Measurements from ENCODE around the gene DDIT4. TPM values are rescaled to one million over a fixed set of nuclear protein-coding genes. Genes with fewer than 3 reads are reported as not detected.
A peak's percentile ranks its signal among the peaks of the same experiment; 100 is the strongest.
"Not testable (repeated sequence)": the region's sequence is repeated elsewhere in the genome, so short reads cannot be mapped to it uniquely, and the experiment has no call there.

DDIT4 gene
- total RNA-seq, 1 experiment from 2014 or later = 7.8 TPM

DNA sequence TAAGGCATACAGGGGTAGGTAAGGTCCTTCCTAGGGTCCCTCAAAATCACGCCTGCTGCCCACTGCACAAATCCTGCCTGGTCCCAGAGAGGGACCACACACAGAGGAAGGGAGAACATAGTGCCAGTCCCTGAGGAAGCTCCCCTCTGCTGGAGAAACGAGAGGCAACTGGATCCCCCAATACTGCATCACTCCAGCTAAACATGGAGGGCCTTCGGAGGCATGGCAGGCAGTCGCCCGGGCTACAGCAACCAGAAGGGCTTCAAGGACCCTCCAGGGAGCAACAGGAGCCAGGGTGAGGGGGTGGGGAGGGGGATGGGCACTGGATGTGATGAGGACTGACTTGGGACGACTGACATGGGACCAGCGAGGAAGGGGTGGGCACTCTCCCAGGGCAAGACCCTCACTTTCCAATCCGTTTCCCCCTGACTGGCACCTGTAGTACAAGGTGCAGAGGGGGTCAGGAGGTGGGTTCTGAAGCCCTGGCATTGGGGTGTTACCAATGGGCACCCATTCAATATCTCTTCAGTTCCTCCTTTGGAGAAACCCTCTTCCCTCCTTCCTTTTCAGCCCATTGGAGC, 21.7 kb downstream of the DDIT4 start:
- no peak for DNase-seq (ENCODE audit: low spot score)

- DNase-seq (ENCODE audit: low spot score) = not testable (repeated sequence)
Observed at GRCh38 chr10:72296829-72297280, 23.1 kb downstream of the DDIT4 start.

GRCh38 chr10:72297281-72297804, 23.6 kb downstream of the DDIT4 start:
- peak; percentile 92 for DNase-seq (ENCODE audit: low spot score)

- peak; percentile 99 for DNase-seq (ENCODE audit: low spot score)
Observed at GRCh38 chr10:72297805-72298591, 24.3 kb downstream of the DDIT4 start.

DNA sequence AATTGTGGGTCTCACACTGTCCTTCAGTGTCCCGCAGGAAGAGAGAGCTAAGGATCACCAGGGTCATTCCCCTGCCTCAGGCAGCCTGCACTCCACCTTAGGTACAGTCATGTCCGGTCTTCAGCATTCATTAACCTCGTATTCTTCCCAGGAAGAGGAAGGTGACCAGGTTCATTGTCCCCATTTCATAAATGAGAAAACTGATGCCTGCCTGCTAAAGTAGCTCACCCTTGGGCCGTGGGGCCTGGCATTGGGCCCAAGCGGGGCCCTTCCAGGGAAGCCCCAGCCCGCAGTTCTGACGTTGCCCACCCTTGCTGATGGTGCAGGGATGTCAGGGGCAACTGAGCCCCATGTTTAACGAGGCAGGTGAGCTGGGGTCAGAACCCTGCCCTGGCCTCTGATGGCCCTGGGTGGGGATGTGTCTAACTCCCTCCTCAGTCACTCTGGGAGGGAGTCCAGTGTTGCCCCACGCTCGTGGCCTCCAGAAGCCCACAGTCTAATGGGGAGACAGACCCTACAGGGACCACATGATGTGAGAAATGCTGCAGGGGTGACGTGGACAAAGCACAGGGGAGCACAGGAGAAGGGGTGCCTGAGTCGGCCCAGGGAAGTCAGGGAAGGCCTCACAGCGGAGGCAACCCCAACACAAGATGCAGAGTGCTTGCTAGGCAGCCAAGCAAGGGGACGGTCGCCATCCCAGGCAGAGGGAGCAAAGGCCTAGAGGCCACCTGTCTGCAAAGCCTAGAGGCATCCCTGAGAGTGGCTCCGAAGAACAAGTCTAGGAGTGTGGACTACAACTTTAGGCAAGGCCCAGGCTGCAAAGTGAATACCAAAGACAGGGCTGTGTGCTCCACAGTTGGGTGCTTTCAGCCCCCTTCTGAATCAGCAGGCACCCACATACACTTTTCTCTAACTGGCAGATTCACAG, 25.1 kb downstream of the DDIT4 start:
- no peak for DNase-seq (ENCODE audit: low spot score)

GRCh38 chr10:72303424-72304128, 29.9 kb downstream of the DDIT4 start:
- DNase-seq (ENCODE audit: low spot score) = no peak

GRCh38 chr10:72306215-72306760, 32.6 kb downstream of the DDIT4 start:
- no peak for DNase-seq (ENCODE audit: low spot score)

DNA sequence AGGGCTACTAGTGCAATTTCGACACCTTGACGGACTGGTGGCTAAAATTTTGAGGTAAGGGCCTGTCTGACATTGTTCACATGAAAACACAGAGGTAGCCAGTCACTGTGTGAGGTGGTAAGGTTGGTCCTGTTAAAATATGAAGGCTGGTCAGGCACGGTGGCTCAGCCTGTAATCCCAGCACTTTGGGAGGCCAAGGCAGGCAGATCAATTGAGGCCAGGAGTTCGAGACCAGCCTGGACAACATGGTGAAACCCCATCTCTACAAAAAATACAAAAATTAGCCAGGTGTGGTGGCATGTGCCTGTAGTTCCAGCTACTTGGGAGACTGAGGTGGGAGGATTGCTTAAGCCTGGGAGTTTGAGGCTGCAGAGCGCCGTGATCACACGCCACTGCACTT, 34.0 kb downstream of the DDIT4 start:
- DNase-seq (ENCODE audit: low spot score) = not testable (repeated sequence)

DNA sequence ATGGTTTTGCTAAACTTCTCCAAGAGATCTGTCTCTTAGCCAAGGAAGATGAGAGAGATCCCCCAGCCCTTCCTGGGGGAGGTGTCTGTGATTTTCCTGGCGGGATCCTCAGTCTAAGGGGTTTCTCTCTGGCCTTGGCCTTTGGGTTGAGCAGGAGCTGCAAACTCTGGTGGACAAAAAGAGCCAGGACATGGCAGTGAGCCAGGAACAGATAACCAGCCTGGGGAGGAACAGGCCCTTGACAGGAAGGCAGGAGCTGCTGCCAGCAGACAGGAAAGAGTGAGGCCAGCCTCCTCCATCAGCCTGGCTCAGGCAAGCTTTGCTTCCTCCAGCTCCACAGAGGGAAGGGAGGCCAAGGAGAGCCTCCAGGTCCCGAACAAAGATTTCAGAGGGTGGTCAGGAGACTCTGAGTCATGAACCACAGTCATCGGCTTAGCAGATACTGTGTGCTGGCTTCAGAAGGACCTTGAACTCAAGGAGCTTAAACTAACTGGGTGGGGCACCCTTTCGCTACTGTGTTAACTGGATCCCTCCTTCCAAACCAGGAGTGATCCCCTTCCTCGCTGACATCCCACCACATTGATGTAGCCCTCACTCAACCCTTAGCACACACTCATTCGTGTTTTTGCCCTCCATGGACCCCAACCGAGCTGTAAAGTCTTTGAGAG, 34.7 kb downstream of the DDIT4 start:
- DNase-seq (ENCODE audit: low spot score) = peak; percentile 92

GRCh38 chr10:72309290-72310240, 35.8 kb downstream of the DDIT4 start:
- DNase-seq (ENCODE audit: low spot score) = no peak

GRCh38 chr10:72310241-72310633, 36.5 kb downstream of the DDIT4 start:
- DNase-seq (ENCODE audit: low spot score) = peak; percentile 81

GRCh38 chr10:72310636-72311035, 36.9 kb downstream of the DDIT4 start:
- DNase-seq (ENCODE audit: low spot score) = peak; percentile 57

- no peak for DNase-seq (ENCODE audit: low spot score)
Observed at GRCh38 chr10:72311667-72312066, 37.9 kb downstream of the DDIT4 start.

- DNase-seq (ENCODE audit: low spot score) = no peak
Observed at GRCh38 chr10:72312865-72313391, 39.2 kb downstream of the DDIT4 start.

DNA sequence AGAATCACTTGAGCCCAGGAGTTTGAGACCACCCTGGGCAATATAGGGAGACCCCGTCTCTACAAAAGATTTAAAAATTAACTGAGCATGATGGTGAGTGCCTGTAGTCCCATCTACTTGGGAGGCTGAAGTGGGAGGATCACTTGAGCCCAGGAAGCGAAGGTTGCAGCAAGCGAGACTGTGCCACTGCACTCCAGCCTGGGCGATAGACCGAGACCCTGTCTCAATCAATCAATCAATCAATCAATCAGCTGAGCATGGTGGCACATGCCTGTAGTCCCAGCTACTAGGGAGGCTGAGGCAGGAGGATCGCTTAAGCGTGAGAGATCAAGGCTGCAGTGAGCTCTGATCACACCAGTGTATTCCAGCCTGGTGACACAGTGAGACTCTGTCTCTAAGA, 40.5 kb downstream of the DDIT4 start:
- DNase-seq (ENCODE audit: low spot score) = no peak

DNA sequence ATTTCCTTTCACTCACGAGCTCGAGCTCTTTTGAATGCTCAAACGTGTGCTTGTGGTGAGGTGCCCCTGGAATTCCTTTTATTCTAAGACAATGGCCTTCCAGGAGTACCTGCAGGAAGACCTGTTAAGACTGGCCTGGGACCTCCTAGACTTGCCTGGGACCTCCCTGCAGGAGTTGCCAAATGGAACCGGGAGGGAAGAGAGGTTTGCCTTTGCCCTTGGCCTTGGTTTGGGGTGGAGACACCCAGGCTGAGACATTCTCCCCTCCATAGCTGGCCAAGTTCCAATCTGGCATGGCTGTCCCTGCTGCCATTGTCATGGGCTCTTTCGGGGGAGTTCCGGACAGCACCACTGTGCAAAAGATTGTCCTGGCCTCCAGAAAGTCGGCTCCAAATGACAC, 41.3 kb downstream of the DDIT4 start:
- DNase-seq (ENCODE audit: low spot score) = no peak

DNA sequence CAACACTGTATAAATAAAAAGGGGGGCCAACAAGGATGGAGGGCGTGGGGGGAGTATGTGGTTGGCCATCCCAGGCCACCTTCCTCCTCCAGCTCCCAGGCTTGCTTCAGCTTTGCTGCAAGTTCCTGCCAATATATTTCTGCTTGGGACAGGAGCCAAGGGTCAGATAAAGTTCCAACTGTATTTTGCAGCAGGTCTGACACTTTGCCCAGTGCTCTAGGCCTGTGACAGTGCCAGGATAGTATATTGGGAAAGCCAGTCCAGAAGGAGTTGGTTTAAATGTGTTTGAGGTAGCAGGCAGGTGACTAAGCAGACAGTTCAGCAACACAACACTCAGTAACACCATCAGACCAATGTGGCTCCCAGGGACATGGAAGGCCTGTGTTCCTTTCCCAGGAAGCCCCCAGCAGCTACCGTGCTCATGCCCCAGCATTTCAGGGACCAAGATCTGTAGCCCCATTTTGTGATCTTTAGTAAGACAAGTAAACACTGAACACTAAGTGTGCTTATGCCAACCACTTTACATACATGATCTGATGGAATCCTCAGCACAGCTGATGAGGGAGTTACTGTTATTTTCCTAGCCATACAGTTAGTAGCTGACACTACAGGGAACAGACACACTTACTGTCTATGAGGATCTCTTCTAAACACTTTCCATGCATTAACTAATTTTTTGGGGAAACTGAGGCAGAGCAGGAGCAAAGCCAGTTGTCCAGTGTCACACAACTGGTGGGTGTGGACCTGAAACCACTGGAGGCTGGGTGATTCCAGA, 42.1 kb downstream of the DDIT4 start:
- DNase-seq (ENCODE audit: low spot score) = peak; percentile 74

GRCh38 chr10:72316386-72316700, 42.6 kb downstream of the DDIT4 start:
- no peak for DNase-seq (ENCODE audit: low spot score)

All from A172 (cell line).